HK-2 (cell line): ENCODE data around the gene C14orf119.

Experiments
- DNase-seq: peaks from one replicate; pipeline ENCODE4 v3.0.0-alpha.2; 2018; ENCODE audit not compliant: unreplicated experiment

Gene C14orf119

GRCh38 chr14:23060536-23061260 is 34.6 kb upstream of the C14orf119 start:
- no peak for DNase-seq

GRCh38 chr14:23062002-23062401 is 33.3 kb upstream of the C14orf119 start:
- DNase-seq, result peak; percentile 82

GRCh38 chr14:23063601-23064000 is 31.7 kb upstream of the C14orf119 start:
- no peak for DNase-seq

GRCh38 chr14:23066368-23066767 is 28.9 kb upstream of the C14orf119 start:
- no peak for DNase-seq

- DNase-seq, result no peak
Measured at GRCh38 chr14:23066855-23067744, 28.2 kb upstream of the C14orf119 start.

GRCh38 chr14:23067847-23068788 is 27.2 kb upstream of the C14orf119 start:
- DNase-seq, result no peak

GRCh38 chr14:23068789-23069412 is 26.4 kb upstream of the C14orf119 start:
- peak; percentile 83 for DNase-seq

GRCh38 chr14:23069413-23069806 is 25.9 kb upstream of the C14orf119 start:
- no peak for DNase-seq

GRCh38 chr14:23070262-23071129 is 24.8 kb upstream of the C14orf119 start:
- DNase-seq, result no peak

GRCh38 chr14:23071244-23071920 is 23.9 kb upstream of the C14orf119 start:
- peak; percentile 81 for DNase-seq

GRCh38 chr14:23071921-23072539 is 23.3 kb upstream of the C14orf119 start:
- DNase-seq, result no peak

- DNase-seq, result no peak
Measured at GRCh38 chr14:23074906-23075305, 20.4 kb upstream of the C14orf119 start.

- no peak for DNase-seq
Measured at GRCh38 chr14:23076785-23077408, 18.4 kb upstream of the C14orf119 start.

GRCh38 chr14:23077962-23078361 is 17.3 kb upstream of the C14orf119 start:
- DNase-seq, result no peak

- DNase-seq, result peak; percentile 75
Measured at GRCh38 chr14:23078692-23079116, 16.6 kb upstream of the C14orf119 start.

- DNase-seq, result no peak
Measured at GRCh38 chr14:23079716-23080115, 15.6 kb upstream of the C14orf119 start.

GRCh38 chr14:23080474-23080873 is 14.8 kb upstream of the C14orf119 start:
- DNase-seq, result no peak

GRCh38 chr14:23085458-23085857 is 9.8 kb upstream of the C14orf119 start:
- no peak for DNase-seq

GRCh38 chr14:23086565-23086964 is 8.7 kb upstream of the C14orf119 start:
- DNase-seq, result no peak
